Measurements from ENCODE around the gene OSBPL8.

Gene OSBPL8, protein sequence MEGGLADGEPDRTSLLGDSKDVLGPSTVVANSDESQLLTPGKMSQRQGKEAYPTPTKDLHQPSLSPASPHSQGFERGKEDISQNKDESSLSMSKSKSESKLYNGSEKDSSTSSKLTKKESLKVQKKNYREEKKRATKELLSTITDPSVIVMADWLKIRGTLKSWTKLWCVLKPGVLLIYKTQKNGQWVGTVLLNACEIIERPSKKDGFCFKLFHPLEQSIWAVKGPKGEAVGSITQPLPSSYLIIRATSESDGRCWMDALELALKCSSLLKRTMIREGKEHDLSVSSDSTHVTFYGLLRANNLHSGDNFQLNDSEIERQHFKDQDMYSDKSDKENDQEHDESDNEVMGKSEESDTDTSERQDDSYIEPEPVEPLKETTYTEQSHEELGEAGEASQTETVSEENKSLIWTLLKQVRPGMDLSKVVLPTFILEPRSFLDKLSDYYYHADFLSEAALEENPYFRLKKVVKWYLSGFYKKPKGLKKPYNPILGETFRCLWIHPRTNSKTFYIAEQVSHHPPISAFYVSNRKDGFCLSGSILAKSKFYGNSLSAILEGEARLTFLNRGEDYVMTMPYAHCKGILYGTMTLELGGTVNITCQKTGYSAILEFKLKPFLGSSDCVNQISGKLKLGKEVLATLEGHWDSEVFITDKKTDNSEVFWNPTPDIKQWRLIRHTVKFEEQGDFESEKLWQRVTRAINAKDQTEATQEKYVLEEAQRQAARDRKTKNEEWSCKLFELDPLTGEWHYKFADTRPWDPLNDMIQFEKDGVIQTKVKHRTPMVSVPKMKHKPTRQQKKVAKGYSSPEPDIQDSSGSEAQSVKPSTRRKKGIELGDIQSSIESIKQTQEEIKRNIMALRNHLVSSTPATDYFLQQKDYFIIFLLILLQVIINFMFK

DNA sequence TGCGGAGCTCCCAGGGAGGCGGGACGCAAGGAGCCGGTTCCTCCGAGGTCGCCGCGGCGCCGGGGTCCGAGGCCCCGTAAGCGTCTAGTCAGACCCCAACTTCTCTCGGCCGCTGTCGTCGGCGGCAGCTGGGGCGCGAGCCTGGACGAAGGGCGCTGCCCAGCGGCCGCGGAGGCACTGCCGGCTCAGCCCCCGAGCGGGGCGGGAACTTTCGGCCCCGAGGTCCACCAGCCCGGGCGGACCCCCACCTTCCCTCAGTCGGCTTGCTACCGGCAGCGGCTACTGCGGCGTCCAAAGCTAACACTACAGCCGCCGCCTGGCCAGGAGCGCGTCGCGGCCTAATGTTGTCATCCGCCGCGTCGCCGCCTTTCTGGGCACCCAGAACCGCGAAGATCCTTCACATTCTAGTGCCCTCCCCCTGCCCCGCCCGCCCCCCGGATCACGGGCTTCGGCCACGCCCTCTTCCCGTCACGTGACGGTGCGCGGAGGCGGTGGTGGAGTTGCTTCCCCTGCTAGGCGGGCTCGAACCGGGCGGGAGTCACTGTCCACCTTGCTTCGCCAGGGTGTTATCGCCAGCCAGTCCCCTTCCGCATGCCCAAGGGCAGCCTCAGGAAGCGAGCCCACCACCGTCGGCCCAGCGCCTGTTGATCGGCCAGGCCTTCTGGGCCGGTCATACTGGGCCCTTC is at the start of gene OSBPL8:
OSBPL8 (minus strand) TSS at position 372 of the 686 bp plus-strand sequence. CDS start 72,220 bp downstream, outside the sequence.
- no peaks in the 10 kb centered on the region for H3K9me3 Mint-ChIP-seq
- peaks cover 12% of the 10 kb centered on the region for H3K36me3 Mint-ChIP-seq (ENCODE audit: low read depth)
- no peaks in the 10 kb centered on the region for H3K27me3 Mint-ChIP-seq (ENCODE audit: low read depth)
- H3K27ac Mint-ChIP-seq, result peak within 1 kb of the TSS; percentile 98
- H3K4me3 Mint-ChIP-seq, result peak within 1 kb of the TSS; percentile 97
- peaks cover 38% of the 10 kb centered on the region for H3K4me1 Mint-ChIP-seq (ENCODE audit: low read depth)
- DNase-seq (ENCODE audit: low spot score), result peak; percentile 93

DNA sequence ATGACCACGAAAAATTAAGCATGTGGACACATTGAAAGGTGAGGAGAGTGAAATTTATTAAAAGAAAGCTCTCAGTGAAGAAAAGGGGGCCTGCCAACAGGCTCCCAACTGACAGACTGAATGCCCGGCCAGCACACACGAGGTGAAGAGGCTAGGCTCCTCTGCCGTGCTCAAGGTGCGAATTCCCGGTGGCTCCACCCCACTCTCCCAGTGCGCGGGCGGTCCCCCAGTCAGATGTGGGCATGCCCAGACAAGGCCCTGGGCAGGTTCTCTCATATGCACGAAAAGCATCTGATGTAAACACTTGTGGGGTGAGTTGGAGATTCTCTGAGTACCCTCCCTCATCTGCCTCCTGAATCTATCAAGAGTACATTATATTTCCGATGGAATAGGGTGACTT is 48.5 kb upstream of the OSBPL8 start:
- Mint-ChIP-seq H3K9me3 (no peaks in the 10 kb centered on the region), H3K27ac (no peak overlapping the region), H3K36me3 (ENCODE audit: low read depth) (no peaks in the 10 kb centered on the region), H3K4me3 (no peak overlapping the region), H3K4me1 (ENCODE audit: low read depth) (no peaks in the 10 kb centered on the region), H3K27me3 (ENCODE audit: low read depth) (peaks cover 16% of the 10 kb centered on the region)
- DNase-seq (ENCODE audit: low spot score), result no peak

DNA sequence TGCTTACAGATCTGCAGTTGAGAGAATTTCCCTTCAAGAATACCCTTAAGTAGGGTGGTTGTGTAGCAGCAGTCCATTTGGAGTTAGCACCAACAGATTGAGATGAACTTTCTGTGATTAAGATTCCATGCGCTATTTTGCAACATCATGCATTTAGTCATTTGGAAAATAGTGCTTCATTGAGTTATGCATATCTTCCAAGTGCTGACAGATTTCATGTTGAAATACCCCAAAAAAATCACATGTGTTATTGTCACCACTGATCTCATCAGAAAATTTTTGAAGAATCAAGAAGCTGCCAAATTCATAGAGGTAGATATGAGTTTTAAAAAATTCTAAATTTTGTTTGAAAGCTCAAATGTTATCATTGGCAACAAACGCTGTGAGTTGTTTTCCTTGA is 35.5 kb upstream of the OSBPL8 start:
- H3K4me1 Mint-ChIP-seq (ENCODE audit: low read depth), result no peaks in the 10 kb centered on the region
- H3K4me3 Mint-ChIP-seq, result no peak overlapping the region
- peaks cover 8% of the 10 kb centered on the region for H3K27me3 Mint-ChIP-seq (ENCODE audit: low read depth)
- DNase-seq (ENCODE audit: low spot score), result no peak
- no peaks in the 10 kb centered on the region for H3K36me3 Mint-ChIP-seq (ENCODE audit: low read depth)
- H3K27ac Mint-ChIP-seq, result no peak overlapping the region
- no peaks in the 10 kb centered on the region for H3K9me3 Mint-ChIP-seq

DNA sequence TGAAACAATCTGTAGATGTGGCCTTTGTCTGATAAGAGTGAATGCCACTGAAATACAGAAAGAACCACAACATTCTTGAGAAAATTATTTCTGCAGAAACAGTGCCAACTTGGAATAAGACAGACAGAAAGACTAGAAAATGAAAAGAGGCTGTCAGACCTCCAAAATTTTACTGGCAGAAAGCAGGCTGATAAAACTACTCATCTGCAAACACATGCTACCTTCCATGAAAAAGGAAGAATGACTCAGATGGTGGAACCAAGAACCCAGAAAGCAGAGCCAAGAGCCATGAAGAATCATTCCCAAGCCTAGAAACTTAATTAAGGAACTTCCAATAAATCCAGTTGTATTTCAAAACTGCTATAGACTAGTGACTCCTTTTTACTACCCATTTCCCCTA is 31.9 kb upstream of the OSBPL8 start:
- H3K4me3 Mint-ChIP-seq, result no peak overlapping the region
- peaks cover 4% of the 10 kb centered on the region for H3K27me3 Mint-ChIP-seq (ENCODE audit: low read depth)
- peaks cover 7% of the 10 kb centered on the region for H3K4me1 Mint-ChIP-seq (ENCODE audit: low read depth)
- H3K36me3 Mint-ChIP-seq (ENCODE audit: low read depth), result no peaks in the 10 kb centered on the region
- DNase-seq (ENCODE audit: low spot score), result no peak
- no peak overlapping the region for H3K27ac Mint-ChIP-seq
- H3K9me3 Mint-ChIP-seq, result no peaks in the 10 kb centered on the region

DNA sequence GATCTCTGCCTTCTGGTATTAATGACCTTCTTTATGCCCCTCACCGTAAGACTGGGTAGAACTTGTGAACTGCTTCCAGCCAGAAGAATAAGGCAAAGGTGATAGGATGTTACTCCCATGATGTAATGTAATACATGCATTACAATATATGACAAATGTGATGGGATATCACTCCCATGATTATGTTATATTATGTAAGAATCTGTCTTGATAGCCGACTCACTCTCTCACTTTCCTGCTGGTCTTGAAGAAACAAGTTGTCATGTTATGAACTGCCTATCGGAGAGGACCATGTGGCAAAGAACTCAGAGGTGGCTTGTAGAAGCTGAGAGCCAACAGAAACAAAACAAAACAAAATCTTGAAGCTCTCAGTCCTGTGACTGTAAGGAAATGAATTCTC is 30.6 kb upstream of the OSBPL8 start:
- Mint-ChIP-seq H3K4me3 (no peak overlapping the region), H3K4me1 (ENCODE audit: low read depth) (peaks cover 7% of the 10 kb centered on the region), H3K36me3 (ENCODE audit: low read depth) (no peaks in the 10 kb centered on the region), H3K27me3 (ENCODE audit: low read depth) (peaks cover 3% of the 10 kb centered on the region), H3K9me3 (no peaks in the 10 kb centered on the region), H3K27ac (no peak overlapping the region)
- DNase-seq (ENCODE audit: low spot score), result no peak

DNA sequence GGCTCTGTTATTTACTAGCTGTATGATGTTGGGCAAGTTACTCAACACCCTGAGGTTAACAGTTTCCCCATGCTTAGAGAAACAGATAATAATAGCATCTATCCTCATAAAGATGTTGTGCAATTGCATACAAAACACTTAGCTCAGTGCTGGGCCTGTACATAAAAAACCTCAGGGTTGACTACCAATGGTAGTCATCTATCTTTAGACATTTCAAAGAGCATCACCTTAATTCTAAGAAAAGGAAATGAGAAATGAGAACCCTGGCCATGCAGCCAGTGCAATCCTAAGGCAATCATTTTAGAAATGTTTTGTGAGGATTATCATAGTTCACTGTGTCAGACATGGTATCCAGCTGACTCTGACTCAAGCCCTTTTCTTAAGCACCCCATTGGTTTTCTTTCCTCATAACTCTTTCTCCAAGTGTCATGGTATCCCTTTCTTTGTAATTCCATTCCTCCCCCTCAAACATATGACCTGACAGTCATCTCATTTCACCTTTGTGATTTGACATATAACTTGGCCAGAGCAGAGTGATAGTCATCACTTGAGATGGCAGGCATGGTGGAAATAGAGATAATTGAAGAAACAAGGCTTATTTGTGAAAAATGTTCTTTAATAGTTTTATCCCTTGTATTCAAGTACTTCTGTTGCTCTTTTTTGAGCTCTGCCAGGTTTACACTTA is 29.5 kb upstream of the OSBPL8 start:
- no peak for DNase-seq (ENCODE audit: low spot score)
- H3K4me1 Mint-ChIP-seq (ENCODE audit: low read depth), result peaks cover 7% of the 10 kb centered on the region
- H3K9me3 Mint-ChIP-seq, result no peaks in the 10 kb centered on the region
- H3K36me3 Mint-ChIP-seq (ENCODE audit: low read depth), result no peaks in the 10 kb centered on the region
- peaks cover 3% of the 10 kb centered on the region for H3K27me3 Mint-ChIP-seq (ENCODE audit: low read depth)
- no peak overlapping the region for H3K4me3 Mint-ChIP-seq
- H3K27ac Mint-ChIP-seq, result no peak overlapping the region

DNA sequence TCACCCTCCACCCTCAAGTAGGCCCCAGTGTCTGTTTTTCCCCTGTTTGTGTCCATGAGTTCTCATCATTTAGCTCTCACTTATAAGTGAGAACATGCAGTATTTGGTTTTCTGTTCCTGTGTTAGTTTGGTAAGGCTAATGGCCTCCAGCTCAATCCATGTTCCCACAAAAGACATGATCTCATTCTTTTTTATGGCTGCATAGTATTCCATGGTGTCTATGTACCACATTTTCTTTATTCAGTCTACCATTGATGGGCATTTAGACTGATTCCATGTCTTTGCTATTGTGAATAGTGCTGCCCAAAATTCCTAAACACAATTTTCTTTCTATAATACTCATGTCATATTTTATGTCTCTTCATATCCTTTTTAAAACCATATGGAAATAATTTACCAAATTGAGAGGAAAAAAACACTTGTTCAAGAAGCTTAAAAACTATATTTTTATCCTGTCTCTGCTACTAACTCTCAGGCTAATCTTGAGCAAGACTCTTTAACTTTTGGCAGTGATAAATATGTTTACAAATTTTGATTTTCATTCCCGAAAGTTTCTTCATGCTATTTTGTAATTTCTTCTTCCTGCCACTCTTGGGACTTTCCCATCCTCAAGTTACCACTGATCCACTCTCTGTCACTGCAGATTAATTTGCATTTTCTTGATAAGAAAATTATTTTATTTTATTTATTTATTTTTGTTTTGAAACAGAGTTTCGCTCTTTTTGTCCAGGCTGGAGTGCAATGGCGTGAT is 28.0 kb upstream of the OSBPL8 start:
- no peak for DNase-seq (ENCODE audit: low spot score)
- Mint-ChIP-seq H3K4me1 (ENCODE audit: low read depth) (peaks cover 7% of the 10 kb centered on the region), H3K36me3 (ENCODE audit: low read depth) (no peaks in the 10 kb centered on the region), H3K27me3 (ENCODE audit: low read depth) (peaks cover 3% of the 10 kb centered on the region), H3K4me3 (no peak overlapping the region), H3K27ac (no peak overlapping the region), H3K9me3 (no peaks in the 10 kb centered on the region)

DNA sequence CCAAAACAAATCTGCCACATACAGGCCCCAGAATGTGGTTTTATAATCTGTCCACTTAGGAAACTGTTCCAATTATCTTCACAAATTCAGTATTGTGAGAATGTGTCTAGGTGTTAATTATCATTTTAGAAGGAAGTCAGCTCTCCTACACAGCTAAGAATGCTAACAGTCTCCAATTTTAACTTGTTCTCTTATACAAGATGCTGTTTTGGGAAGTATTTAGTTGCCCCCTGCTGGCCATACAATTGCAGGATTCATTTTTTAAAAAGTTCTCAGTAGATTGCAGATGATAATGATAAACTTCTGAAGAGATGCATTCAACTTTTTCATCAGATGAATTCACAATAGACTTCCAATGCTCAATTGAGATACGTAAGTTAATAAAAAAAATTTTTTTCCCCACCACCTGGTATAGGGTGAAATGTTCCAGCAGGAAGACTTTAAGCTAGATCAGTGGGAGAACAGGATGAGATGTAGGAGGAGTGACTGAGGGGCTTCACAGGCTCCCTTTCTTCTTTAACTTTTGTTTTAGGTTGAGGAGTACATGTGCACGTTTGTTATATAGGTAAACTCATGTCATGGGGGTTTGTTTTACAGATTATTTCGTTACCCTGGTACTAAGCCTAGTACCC is 27.3 kb upstream of the OSBPL8 start:
- Mint-ChIP-seq H3K36me3 (ENCODE audit: low read depth) (no peaks in the 10 kb centered on the region), H3K9me3 (no peaks in the 10 kb centered on the region), H3K27ac (no peak overlapping the region), H3K4me3 (no peak overlapping the region), H3K4me1 (ENCODE audit: low read depth) (peaks cover 7% of the 10 kb centered on the region), H3K27me3 (ENCODE audit: low read depth) (peaks cover 3% of the 10 kb centered on the region)
- no peak for DNase-seq (ENCODE audit: low spot score)

DNA sequence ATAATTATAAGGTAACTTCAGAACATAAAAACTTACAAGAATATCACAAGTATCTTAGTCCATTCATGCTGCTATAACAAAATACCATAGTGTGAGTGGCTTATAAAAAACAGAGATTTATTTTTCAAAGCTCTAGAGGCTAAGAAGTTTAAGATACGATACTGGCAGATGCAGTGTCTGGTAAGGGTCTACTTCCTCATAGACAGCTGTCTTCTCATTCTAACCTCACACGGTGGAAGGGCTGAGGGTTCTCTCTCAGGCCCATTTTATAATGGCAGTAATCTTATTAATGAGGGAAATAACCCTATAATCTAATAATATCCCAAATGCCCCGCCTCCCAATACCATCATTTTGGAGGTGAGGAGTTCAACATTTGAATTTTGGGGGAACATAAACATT is 23.7 kb upstream of the OSBPL8 start:
- Mint-ChIP-seq H3K4me1 (ENCODE audit: low read depth) (peaks cover 2% of the 10 kb centered on the region), H3K4me3 (no peak overlapping the region), H3K27ac (no peak overlapping the region), H3K9me3 (no peaks in the 10 kb centered on the region), H3K27me3 (ENCODE audit: low read depth) (no peaks in the 10 kb centered on the region), H3K36me3 (ENCODE audit: low read depth) (no peaks in the 10 kb centered on the region)
- DNase-seq (ENCODE audit: low spot score), result no peak

DNA sequence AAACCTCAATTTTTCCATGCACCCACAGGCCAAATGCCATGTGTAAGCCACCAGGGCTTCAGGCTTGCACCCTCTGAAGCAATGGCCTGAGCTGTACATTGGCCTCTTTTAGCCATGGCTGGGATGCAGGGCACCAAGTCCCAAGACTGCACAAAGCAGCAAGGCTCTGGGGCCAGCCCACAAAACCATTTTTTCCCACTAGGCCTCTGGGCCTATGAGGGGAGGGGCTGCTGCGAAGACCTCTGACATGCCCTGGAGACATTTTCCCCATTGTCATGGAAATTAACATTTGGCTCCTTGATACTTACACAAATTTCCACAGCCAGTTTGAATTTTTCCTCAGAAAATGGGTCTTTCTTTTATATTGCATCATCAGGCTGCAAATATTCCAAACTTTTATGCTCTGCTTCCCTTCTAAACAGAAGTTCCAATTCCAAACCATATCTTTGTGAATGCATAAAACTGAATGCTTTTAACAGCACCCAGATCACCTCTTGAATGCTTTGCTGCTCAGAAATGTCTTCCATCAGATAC is 14.3 kb upstream of the OSBPL8 start:
- Mint-ChIP-seq H3K27ac (no peak overlapping the region), H3K27me3 (ENCODE audit: low read depth) (peaks cover 2% of the 10 kb centered on the region), H3K36me3 (ENCODE audit: low read depth) (peaks cover 5% of the 10 kb centered on the region), H3K4me3 (no peak overlapping the region), H3K4me1 (ENCODE audit: low read depth) (peaks cover 7% of the 10 kb centered on the region), H3K9me3 (peaks cover 9% of the 10 kb centered on the region)
- DNase-seq (ENCODE audit: low spot score), result no peak

DNA sequence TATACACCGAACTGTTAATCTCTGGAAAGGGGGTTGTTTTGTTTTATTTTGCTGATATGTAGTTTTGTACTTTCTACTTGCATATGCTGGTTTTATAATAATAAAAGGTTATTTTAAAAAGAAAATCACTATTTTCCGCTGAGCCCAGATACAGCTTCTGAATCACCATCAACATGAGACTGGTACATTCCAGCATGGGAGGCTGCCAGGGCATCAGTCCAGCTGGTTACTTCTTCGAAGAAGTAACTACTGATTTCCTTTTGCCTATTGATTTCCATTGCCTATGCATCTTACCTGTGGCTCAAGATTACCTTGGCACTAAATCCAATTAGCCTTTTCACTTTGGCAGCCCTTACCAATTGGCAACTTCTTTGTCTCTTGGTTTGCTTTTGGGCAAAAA is 11.7 kb upstream of the OSBPL8 start:
- Mint-ChIP-seq H3K36me3 (ENCODE audit: low read depth) (peaks cover 5% of the 10 kb centered on the region), H3K27ac (no peak overlapping the region), H3K4me3 (no peak overlapping the region), H3K9me3 (peaks cover 9% of the 10 kb centered on the region), H3K4me1 (ENCODE audit: low read depth) (peaks cover 7% of the 10 kb centered on the region), H3K27me3 (ENCODE audit: low read depth) (peaks cover 2% of the 10 kb centered on the region)
- DNase-seq (ENCODE audit: low spot score), result no peak

DNA sequence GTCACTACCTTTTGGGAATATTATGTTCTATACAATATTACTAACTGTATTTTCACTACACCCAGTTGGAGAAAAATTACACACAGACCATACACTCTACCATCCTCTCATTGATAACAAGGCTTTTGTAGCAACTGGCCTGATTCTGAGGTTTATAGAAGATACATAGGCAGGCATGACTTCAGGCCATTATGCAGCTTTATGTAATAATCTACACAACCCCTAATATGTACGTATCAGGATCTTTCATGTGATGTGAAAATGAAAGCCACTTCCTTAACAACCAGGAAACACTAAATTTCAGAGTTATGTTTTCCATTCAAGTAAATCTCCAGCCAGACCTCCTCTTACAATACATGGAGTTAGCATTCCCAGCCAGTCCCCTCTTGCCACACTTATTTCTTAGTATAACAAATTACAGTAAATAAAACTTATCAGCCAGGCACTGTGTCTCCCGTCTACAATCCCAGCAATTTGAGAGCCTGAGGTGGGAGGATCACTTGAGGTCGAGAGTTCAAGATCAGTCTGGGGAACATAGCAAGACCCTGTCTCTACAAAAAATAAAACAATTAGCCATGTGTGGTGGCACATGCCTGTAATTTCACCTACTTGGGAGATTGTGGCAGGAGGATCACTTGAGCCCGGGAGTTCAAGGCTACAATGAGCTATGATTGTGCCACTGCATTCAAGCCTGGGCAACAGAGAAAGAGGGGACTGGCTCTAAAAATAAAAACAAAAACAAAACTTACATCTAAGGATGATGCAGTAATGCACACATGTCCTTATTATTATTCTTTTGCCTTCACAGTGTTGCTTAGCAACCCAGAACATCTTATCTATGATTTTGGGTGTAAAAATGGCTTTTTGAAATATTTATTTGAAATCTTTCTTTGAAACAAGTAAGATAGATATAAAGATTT is 10.4 kb upstream of the OSBPL8 start:
- Mint-ChIP-seq H3K9me3 (peaks cover 9% of the 10 kb centered on the region), H3K4me1 (ENCODE audit: low read depth) (peaks cover 7% of the 10 kb centered on the region), H3K27ac (peak overlapping the region; percentile 19), H3K4me3 (no peak overlapping the region), H3K27me3 (ENCODE audit: low read depth) (peaks cover 2% of the 10 kb centered on the region), H3K36me3 (ENCODE audit: low read depth) (peaks cover 5% of the 10 kb centered on the region)
- DNase-seq (ENCODE audit: low spot score), result no peak

Data from T-helper 2 cell treated with Interferon-gamma antibody and Interleukin-4, amounts not matched to agents 5 μg/mL and 100 μg/mL, for 36 hours (primary cell).